IMR-90 (cell line): ENCODE results near the gene DDX54. TPM values are rescaled to one million over a fixed set of nuclear protein-coding genes. Genes with fewer than 3 reads are reported as not detected.

Source experiments
- ATAC-seq: fragments of 200-7000 bp; cut with Tn5 transposase; 2 replicates; pipeline ENCODE4 v1.9.1; 2020; ENCODE audit warnings: low read depth, mild to moderate bottlenecking, moderate library complexity
- BruUV-seq: library from RNA; stranded (reverse); fragments of 400-500 nt; replicated peaks from 2 replicates; lab custom pipeline; 2021; lab: Mats Ljungman, UMichigan
- CTCF ChIA-PET: fragments of 300-600 bp; formaldehyde crosslinking; extraction: SDS; loops from one replicate; lab custom pipeline; 2021; ENCODE audit warnings: antibody characterized with exemption; lab: Yijun Ruan, JAX
- POLR2A ChIA-PET: fragments of 300-600 bp; sonication (Branson Sonifier 250); formaldehyde crosslinking; loops from one replicate; lab custom pipeline; 2022; ENCODE audit warnings: antibody characterized with exemption; ENCODE audit not compliant: unreplicated experiment; lab: Charles Lee
- DNase-seq: peaks from one replicate; pipeline ENCODE4 v3.0.0; 2013
- H2AFZ ChIP-seq: replicated peaks from 2 replicates; pipeline ENCODE3; 2013; ENCODE audit warnings: low read length, mild to moderate bottlenecking; ENCODE audit not compliant: poor library complexity
- H2AK5ac ChIP-seq: 2 replicates; pipeline ENCODE4 v1.6.1; 2013; ENCODE audit warnings: low read depth, low read length, inconsistent platforms
- H2AK9ac ChIP-seq: replicated peaks from 2 replicates; pipeline ENCODE3; 2013; ENCODE audit warnings: mild to moderate bottlenecking, low read depth, low read length, moderate library complexity; ENCODE audit not compliant: poor library complexity
- H2BK120ac ChIP-seq: 2 replicates; pipeline ENCODE4 v1.6.1; 2013; ENCODE audit warnings: low read depth, low read length, inconsistent platforms
- H2BK15ac ChIP-seq: 3 replicates; pipeline ENCODE4 v1.6.1; 2013; ENCODE audit warnings: low read depth, low read length, inconsistent platforms
- H2BK20ac ChIP-seq: 2 replicates; pipeline ENCODE4 v1.6.1; 2013; ENCODE audit warnings: low read depth, mild to moderate bottlenecking, inconsistent platforms, low read length, moderate library complexity
- H2BK5ac ChIP-seq: 2 replicates; pipeline ENCODE4 v1.6.1; 2013; ENCODE audit warnings: mild to moderate bottlenecking, low read depth, low read length, inconsistent platforms; ENCODE audit not compliant: poor library complexity, severe bottlenecking
- H3K14ac ChIP-seq: replicated peaks from 2 replicates; pipeline ENCODE4 v1.6.1; 2013; ENCODE audit warnings: low read depth, low read length, inconsistent platforms
- H3K18ac ChIP-seq: 2 replicates; pipeline ENCODE4 v1.6.1; 2013; ENCODE audit warnings: low read depth, low read length, control low read depth
- H3K23ac ChIP-seq: 2 replicates; pipeline ENCODE4 v1.6.1; 2013; ENCODE audit warnings: low read depth, low read length, inconsistent platforms
- H3K27ac ChIP-seq: 2 replicates; pipeline ENCODE4 v1.5.1; 2013; ENCODE audit warnings: mild to moderate bottlenecking, control low read depth, low read length; ENCODE audit not compliant: insufficient read depth
- H3K27me3 ChIP-seq: 2 replicates; pipeline ENCODE4 v1.6.1; 2013; ENCODE audit warnings: low read length; ENCODE audit not compliant: control insufficient read depth, insufficient read depth
- H3K36me3 ChIP-seq: 2 replicates; pipeline ENCODE4 v1.6.1; 2013; ENCODE audit warnings: low read length, mixed read lengths; ENCODE audit not compliant: control insufficient read depth, insufficient read depth
- H3K4ac ChIP-seq: 2 replicates; pipeline ENCODE4 v1.6.1; 2013; ENCODE audit warnings: low read depth, low read length, inconsistent platforms
- H3K4me1 ChIP-seq: 2 replicates; pipeline ENCODE4 v1.6.1; 2013; ENCODE audit warnings: low read length, mixed read lengths; ENCODE audit not compliant: control insufficient read depth, insufficient read depth
- H3K4me2 ChIP-seq: 2 replicates; pipeline ENCODE4 v1.6.1; 2013; ENCODE audit warnings: low read depth, mild to moderate bottlenecking, control low read depth, low read length, moderate library complexity
- H3K4me3 ChIP-seq: 2 replicates; pipeline ENCODE4 v1.5.1; 2013; ENCODE audit warnings: low read depth, mild to moderate bottlenecking, control low read depth, low read length, moderate library complexity; ENCODE audit not compliant: insufficient read depth
- H3K56ac ChIP-seq: 2 replicates; pipeline ENCODE4 v1.6.1; 2013; ENCODE audit warnings: low read length, inconsistent platforms; ENCODE audit not compliant: insufficient read depth; ENCODE audit errors: extremely low read depth
- H3K79me1 ChIP-seq, 2 experiments: 2 replicates each; pipeline ENCODE4 v1.6.1; 2013; ENCODE audit warnings: low read length in 2 of 2, inconsistent platforms in 1 of 2, low read depth in 1 of 2
- H3K9ac ChIP-seq: 2 replicates; pipeline ENCODE4 v1.6.1; 2013; ENCODE audit warnings: low read depth, low read length, control low read depth
- H3K9me1 ChIP-seq: 2 replicates; pipeline ENCODE4 v1.6.1; 2013; ENCODE audit warnings: low read length, inconsistent platforms; ENCODE audit not compliant: insufficient read depth
- H3K9me3 ChIP-seq: 2 replicates; pipeline ENCODE4 v1.6.1; 2013; ENCODE audit warnings: low read length; ENCODE audit not compliant: control insufficient read depth, insufficient read depth
- H4K20me1 ChIP-seq: 2 replicates; pipeline ENCODE4 v1.6.1; 2013; ENCODE audit warnings: low read length, inconsistent platforms; ENCODE audit not compliant: insufficient read depth
- H4K5ac ChIP-seq: 2 replicates; pipeline ENCODE4 v1.6.1; 2013; ENCODE audit warnings: mild to moderate bottlenecking, low read depth, low read length, control low read depth
- H4K8ac ChIP-seq, 2 experiments: 2 replicates each; pipeline ENCODE4 v1.6.1; 2013; ENCODE audit warnings: low read depth in 2 of 2, low read length in 2 of 2, control low read depth in 1 of 2, inconsistent platforms in 1 of 2
- H4K91ac ChIP-seq: 2 replicates; pipeline ENCODE4 v1.6.1; 2013; ENCODE audit warnings: low read depth, low read length, inconsistent platforms; ENCODE audit not compliant: insufficient read depth
- BHLHE40 ChIP-seq: fragments of 150-350 bp; IDR thresholded peaks from 2 replicates; pipeline ENCODE4 v1.6.1; 2016; ENCODE audit warnings: mild to moderate bottlenecking, low read depth, low read length
- FOS ChIP-seq: fragments of 150-350 bp; IDR thresholded peaks from 2 replicates; pipeline ENCODE4 v1.6.1; 2016; ENCODE audit warnings: low read depth, low read length
- MAFK ChIP-seq: IDR thresholded peaks from 2 replicates; pipeline ENCODE4 v1.6.1; 2012; ENCODE audit warnings: low read depth, low read length, improper control_type of control experiment
- MAZ ChIP-seq: IDR thresholded peaks from 2 replicates; pipeline ENCODE4 v1.6.1; 2012; ENCODE audit warnings: low read depth, mild to moderate bottlenecking, low read length, improper control_type of control experiment, moderate library complexity, borderline replicate concordance
- MXI1 ChIP-seq: IDR thresholded peaks from 2 replicates; pipeline ENCODE4 v1.6.1; 2012; ENCODE audit warnings: low read depth, mild to moderate bottlenecking, low read length, moderate library complexity, borderline replicate concordance
- NFE2L2 ChIP-seq: fragments of 150-350 bp; IDR thresholded peaks from 2 replicates; pipeline ENCODE4 v1.6.1; 2016; ENCODE audit warnings: low read depth, mild to moderate bottlenecking, low read length
- POLR2A ChIP-seq: IDR thresholded peaks from 2 replicates; pipeline ENCODE4 v1.6.1; 2012; ENCODE audit warnings: mild to moderate bottlenecking, low read depth, low read length
- RCOR1 ChIP-seq: IDR thresholded peaks from 2 replicates; pipeline ENCODE4 v1.6.1; 2012; ENCODE audit warnings: mild to moderate bottlenecking, low read length, improper control_type of control experiment; ENCODE audit not compliant: insufficient replicate concordance
- WGBS, 2 experiments: methylation state at CpG; one replicate each; pipeline versions ENCODE4 v1.1.5 to v1.1.7; 2013; ENCODE audit warnings: missing lambda C conversion rate in 2 of 2; ENCODE audit not compliant: insufficient read length in 1 of 2; ENCODE audit errors: extremely low coverage in 2 of 2; 5-methylcytosine and 5-hydroxymethylcytosine counted together
- dilution Hi-C: fragments of 300-500 bp; cut with HindIII; formaldehyde crosslinking; loops from one replicate; pipeline ENCODE4 v1.14.3; 2018; ENCODE audit warnings: low sequenced_read_pairs; ENCODE audit not compliant: unreplicated experiment
- in situ Hi-C: fragments of 300-500 bp; cut with MboI; formaldehyde crosslinking; loops from 3 replicates; pipeline ENCODE4 v1.14.3; 2019; ENCODE audit warnings: low sequenced_read_pairs, inconsistent platforms, mixed read lengths
- intact Hi-C: fragments of 100-400 bp; cut with micrococcal nuclease; formaldehyde crosslinking; loops from 2 replicates; pipeline ENCODE4 v1.10.0; 2022
- polyA plus RNA-seq, 3 experiments: library from polyadenylated mRNA; depleted of rRNA; stranded (reverse); fragments of >200 nt; gene quantifications; 2 replicates each; pipeline ENCODE4 v1.2.3, GENCODE V29; 2012; ENCODE audit warnings: low replicate concordance in 1 of 3
- total RNA-seq: library from RNA; depleted of rRNA; stranded (reverse); fragments of >200 nt; gene quantifications from 2 replicates; pipeline ENCODE4 v1.2.3, GENCODE V29; 2012
- TF ChIP-seq, protein P1 (sequence below): fragments of 150-350 bp; IDR thresholded peaks from 2 replicates; pipeline ENCODE4 v1.6.1; 2017; ENCODE audit warnings: mild to moderate bottlenecking, antibody characterized with exemption, low read length, low read depth
- TF ChIP-seq, protein P2 (sequence below): conservative IDR thresholded peaks from 2 replicates; pipeline ENCODE4 v1.5.1; 2012; ENCODE audit warnings: mild to moderate bottlenecking, low read depth, low read length, improper control_type of control experiment

The DDX54 gene
- total and polyA plus RNA-seq, 2 of the 4 experiments (the other 2 are of a cell fraction): 23.8 to 47.5 TPM

DNA sequence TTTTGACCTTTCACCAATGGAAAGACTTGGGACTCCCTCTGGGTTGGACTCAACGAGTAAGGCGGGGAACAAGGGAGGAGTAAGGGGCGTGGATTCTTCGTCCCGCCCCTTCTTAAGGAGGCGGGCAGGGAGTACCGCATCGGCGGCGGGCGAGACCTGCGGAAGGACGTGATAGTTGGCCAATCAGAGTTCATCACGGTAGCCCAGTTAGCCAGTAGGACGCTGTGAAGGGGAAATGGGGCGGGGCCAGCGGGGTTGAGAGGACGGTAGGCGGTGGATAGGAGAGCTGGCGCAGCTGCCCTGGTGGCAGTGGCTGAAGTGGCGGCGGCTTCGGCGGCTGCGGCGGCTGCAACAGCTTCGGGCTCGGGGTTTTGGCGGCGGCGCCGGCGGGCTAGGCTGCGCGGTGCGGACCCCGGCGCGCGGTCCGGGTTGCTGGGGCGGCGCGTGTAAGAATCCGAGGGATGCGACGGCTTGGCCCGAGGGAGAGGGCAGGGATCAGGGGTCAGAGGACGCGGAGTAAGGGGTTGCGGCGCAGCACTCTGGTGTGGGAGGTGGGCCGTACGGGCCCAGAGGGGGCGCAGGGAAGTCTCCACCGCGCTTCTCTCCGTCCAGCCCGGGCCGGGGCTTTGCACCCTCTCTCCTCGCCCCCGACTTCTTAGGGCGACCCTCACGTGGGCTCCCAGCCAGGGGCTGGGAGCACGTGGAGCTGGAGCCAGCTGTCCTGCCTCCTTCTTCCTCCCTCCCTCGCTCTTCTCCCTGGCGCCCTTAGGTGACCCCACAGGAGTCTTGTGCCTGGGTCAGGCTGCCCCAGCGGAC is 36.1 kb upstream of the DDX54 start, which contains the start of gene TPCN1:
TSS of gene TPCN1 (plus strand) at position 284 of the 816 bp plus-strand sequence. CDS start 5,389 bp downstream, outside the sequence.
- H3K9me1 ChIP-seq: peaks cover 10% of the 10 kb centered on the region
- intact Hi-C loops: no loop called here
- in situ Hi-C loops: no loop called here
- no peaks in the 10 kb centered on the region for H3K36me3 ChIP-seq
- H3K4me2 ChIP-seq: peak within 1 kb of the TSS; percentile 80
- H3K9me3 ChIP-seq: no peaks in the 10 kb centered on the region
- H2AK5ac ChIP-seq: peak within 1 kb of the TSS; percentile 83
- peak within 1 kb of the TSS; percentile 38 for H3K14ac ChIP-seq
- H2BK120ac ChIP-seq: peak within 1 kb of the TSS; percentile 28; the same call in 1 of the 2 replicates
- peaks cover 9% of the 10 kb centered on the region for H4K20me1 ChIP-seq
- H3K79me1 ChIP-seq: peaks cover 0 to 16% of the 10 kb centered on the region in 2 experiments; a peak in 2 of 4 replicates
- peak within 1 kb of the TSS; percentile 53 for H3K9ac ChIP-seq
- POLR2A ChIA-PET: no interaction called here
- H4K8ac ChIP-seq: peak within 1 kb of the TSS; percentile 27 to 80; a peak in 3 of 4 replicates
- no TSS peak for BruUV-seq
- dilution Hi-C loops: no loop called here
- H3K4ac ChIP-seq: peak within 1 kb of the TSS; percentile 58
- DNase-seq (peak; percentile 100), ATAC-seq (peak; percentile 95)
- peak within 1 kb of the TSS; percentile 49 for H3K23ac ChIP-seq
- peak within 1 kb of the TSS; percentile 53 for H3K4me3 ChIP-seq
- peak within 1 kb of the TSS; percentile 95 for H2AFZ ChIP-seq
- H3K4me1 ChIP-seq: peaks cover 4% of the 10 kb centered on the region
- H2AK9ac ChIP-seq: peak within 1 kb of the TSS; percentile 81
- CTCF ChIA-PET: interaction anchor here (0.6 to 1.1 kb wide), 2 partner anchors 18 to 1609 kb away, joined by 3 read pairs; no protein-coding TSS in a partner anchor
- no peak within 1 kb of the TSS for H3K56ac ChIP-seq
- no peak within 1 kb of the TSS for H4K5ac ChIP-seq
- peak within 1 kb of the TSS; percentile 24; the same call in 1 of the 2 replicates for H4K91ac ChIP-seq
- H3K27me3 ChIP-seq: no peaks in the 10 kb centered on the region
- TF ChIP-seq MAZ: peak; percentile 49; the same call in 1 of the 2 replicates
- TF ChIP-seq BHLHE40: no peak
- TF ChIP-seq, protein P1, sequence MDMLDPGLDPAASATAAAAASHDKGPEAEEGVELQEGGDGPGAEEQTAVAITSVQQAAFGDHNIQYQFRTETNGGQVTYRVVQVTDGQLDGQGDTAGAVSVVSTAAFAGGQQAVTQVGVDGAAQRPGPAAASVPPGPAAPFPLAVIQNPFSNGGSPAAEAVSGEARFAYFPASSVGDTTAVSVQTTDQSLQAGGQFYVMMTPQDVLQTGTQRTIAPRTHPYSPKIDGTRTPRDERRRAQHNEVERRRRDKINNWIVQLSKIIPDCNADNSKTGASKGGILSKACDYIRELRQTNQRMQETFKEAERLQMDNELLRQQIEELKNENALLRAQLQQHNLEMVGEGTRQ: peak; percentile 64
- no peak for TF ChIP-seq RCOR1
- TF ChIP-seq MXI1: peak; percentile 75
- peak; percentile 97 for TF ChIP-seq POLR2A
- no peak for TF ChIP-seq NFE2L2
- TF ChIP-seq MAFK: no peak
- TF ChIP-seq FOS: peak; percentile 62; the same call in 1 of the 2 replicates
- TF ChIP-seq, protein P2, sequence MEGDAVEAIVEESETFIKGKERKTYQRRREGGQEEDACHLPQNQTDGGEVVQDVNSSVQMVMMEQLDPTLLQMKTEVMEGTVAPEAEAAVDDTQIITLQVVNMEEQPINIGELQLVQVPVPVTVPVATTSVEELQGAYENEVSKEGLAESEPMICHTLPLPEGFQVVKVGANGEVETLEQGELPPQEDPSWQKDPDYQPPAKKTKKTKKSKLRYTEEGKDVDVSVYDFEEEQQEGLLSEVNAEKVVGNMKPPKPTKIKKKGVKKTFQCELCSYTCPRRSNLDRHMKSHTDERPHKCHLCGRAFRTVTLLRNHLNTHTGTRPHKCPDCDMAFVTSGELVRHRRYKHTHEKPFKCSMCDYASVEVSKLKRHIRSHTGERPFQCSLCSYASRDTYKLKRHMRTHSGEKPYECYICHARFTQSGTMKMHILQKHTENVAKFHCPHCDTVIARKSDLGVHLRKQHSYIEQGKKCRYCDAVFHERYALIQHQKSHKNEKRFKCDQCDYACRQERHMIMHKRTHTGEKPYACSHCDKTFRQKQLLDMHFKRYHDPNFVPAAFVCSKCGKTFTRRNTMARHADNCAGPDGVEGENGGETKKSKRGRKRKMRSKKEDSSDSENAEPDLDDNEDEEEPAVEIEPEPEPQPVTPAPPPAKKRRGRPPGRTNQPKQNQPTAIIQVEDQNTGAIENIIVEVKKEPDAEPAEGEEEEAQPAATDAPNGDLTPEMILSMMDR: peak; percentile 10; the same call in 1 of the 2 replicates
- WGBS, 2 experiments: 0% methylated on average over 28 of the region's 68 CpGs; no CpG with 5 or more reads in 1 of the 2 experiments
- peak within 1 kb of the TSS; percentile 53 for H2BK5ac ChIP-seq
- peak within 1 kb of the TSS; percentile 28; the same call in 1 of the 2 replicates for H2BK20ac ChIP-seq
- peak within 1 kb of the TSS; percentile 52 for H3K27ac ChIP-seq
- peak within 1 kb of the TSS; percentile 50; the same call in 1 of the 3 replicates for H2BK15ac ChIP-seq
- peak within 1 kb of the TSS; percentile 72 for H3K18ac ChIP-seq
